ENCODE measurements around the gene CTBP2.
"Not testable (repeated sequence)": the region's sequence is repeated elsewhere in the genome, so short reads cannot be mapped to it uniquely, and the experiment has no call there.

CTBP2 gene

GRCh38 chr10:125158601-125159485 is 1.5 kb downstream of the CTBP2 start:
- no peak for DNase-seq (ENCODE audit: low spot score)

- no peak for DNase-seq (ENCODE audit: low spot score)
These were observed 2.1 kb downstream of the CTBP2 start for GRCh38 chr10:125158275-125158600.

GRCh38 chr10:125157505-125157904 is 2.9 kb downstream of the CTBP2 start:
- no peak for DNase-seq (ENCODE audit: low spot score)

GRCh38 chr10:125156739-125157480 is 3.5 kb downstream of the CTBP2 start:
- no peak for DNase-seq (ENCODE audit: low spot score)

GRCh38 chr10:125156196-125156595 is 4.2 kb downstream of the CTBP2 start:
- no peak for DNase-seq (ENCODE audit: low spot score)

GRCh38 chr10:125155101-125155500 is 5.3 kb downstream of the CTBP2 start:
- no peak for DNase-seq (ENCODE audit: low spot score)

- DNase-seq (ENCODE audit: low spot score), result no peak
These were observed 5.8 kb downstream of the CTBP2 start for GRCh38 chr10:125154529-125154928.

GRCh38 chr10:125153703-125154490 is 6.5 kb downstream of the CTBP2 start:
- no peak for DNase-seq (ENCODE audit: low spot score)

GRCh38 chr10:125152450-125153368 is 7.7 kb downstream of the CTBP2 start:
- no peak for DNase-seq (ENCODE audit: low spot score)

GRCh38 chr10:125151553-125152449 is 8.6 kb downstream of the CTBP2 start:
- no peak for DNase-seq (ENCODE audit: low spot score)

- DNase-seq (ENCODE audit: low spot score), result no peak
These were observed 9.2 kb downstream of the CTBP2 start for GRCh38 chr10:125151170-125151552.

- DNase-seq (ENCODE audit: low spot score), result not testable (repeated sequence)
These were observed 9.8 kb downstream of the CTBP2 start for GRCh38 chr10:125150376-125151083.

GRCh38 chr10:125149680-125150047 is 10.7 kb downstream of the CTBP2 start:
- no peak for DNase-seq (ENCODE audit: low spot score)

- DNase-seq (ENCODE audit: low spot score), result no peak
These were observed 11.2 kb downstream of the CTBP2 start for GRCh38 chr10:125149036-125149679.

- DNase-seq (ENCODE audit: low spot score), result no peak
These were observed 11.8 kb downstream of the CTBP2 start for GRCh38 chr10:125148528-125148927.

GRCh38 chr10:125147971-125148439 is 12.4 kb downstream of the CTBP2 start:
- DNase-seq (ENCODE audit: low spot score), result no peak

GRCh38 chr10:125146791-125147579 is 13.4 kb downstream of the CTBP2 start:
- no peak for DNase-seq (ENCODE audit: low spot score)

- DNase-seq (ENCODE audit: low spot score), result no peak
These were observed 14.7 kb downstream of the CTBP2 start for GRCh38 chr10:125145636-125146035.
